Vein endothelial cell (primary cell): ENCODE measurements around the gene STOML3. TPM values are rescaled to one million over a fixed set of nuclear protein-coding genes. Genes with fewer than 3 reads are reported as not detected.

ENCODE experiments used
- total RNA-seq: library from RNA; depleted of rRNA; stranded (reverse); fragments of >200 nt; gene quantifications from 2 replicates; pipeline ENCODE4 v1.2.3, GENCODE V29; 2012

Gene STOML3
- not detected in 2 replicates for total RNA-seq

GRCh38 chr13:38990693-38991092 lies at the start of gene STOML3:
STOML3 (minus strand) TSS chr13:38990831; CDS start chr13:38990721, 110 bp downstream.

GRCh38 chr13:39037880-39038568 lies 47.4 kb upstream of the STOML3 start, which contains the start of the genes NHLRC3 and PROSER1:
NHLRC3 (plus strand) TSS chr13:39038456; CDS start chr13:39038640, 184 bp downstream.
PROSER1 (minus strand) TSS chr13:39038089; CDS start chr13:39037242, 847 bp downstream.

Other genes starting within 250 kb of the STOML3 start
- 19.3 and 23.0 TPM in 2 replicates for gene PROSER1, start 47.3 kb upstream of the STOML3 start, total RNA-seq
- gene NHLRC3, start 47.6 kb upstream of the STOML3 start, total RNA-seq = 7.8 and 8.9 TPM in 2 replicates